ENCODE measurements around the gene OR8B4. TPM values are rescaled to one million over a fixed set of nuclear protein-coding genes. Genes with fewer than 3 reads are reported as not detected.

OR8B4 gene
- total and polyA plus RNA-seq, 2 experiments from 2014 or later, result not detected

GRCh38 chr11:124434699-124435098 is 10.0 kb upstream of the OR8B4 start:
- no peak overlapping the region for H3K4me3 Mint-ChIP-seq
- H3K36me3 ChIP-seq (ENCODE audit: insufficient read depth), result no peaks in the 10 kb centered on the region
- no peak overlapping the region for H3K4me2 ChIP-seq
- 0 out of 3 replicates have a peak, but pooled peaks cover 2% of the 10 kb centered on the region for H3K36me3 Mint-ChIP-seq (ENCODE audit: low read depth)
- peaks cover 3% of the 10 kb centered on the region; the same call in 1 of the 2 replicates for H3K9me2 ChIP-seq (ENCODE audit: insufficient read depth)
- no peak for ATAC-seq
- no peaks in the 10 kb centered on the region for H3K27me3 ChIP-seq (ENCODE audit: insufficient read depth)
- no peaks in the 10 kb centered on the region for H3K4me1 ChIP-seq (ENCODE audit: insufficient read depth)
- no peaks in the 10 kb centered on the region for H3K79me2 ChIP-seq (replicated peaks; ENCODE audit: insufficient read depth)
- H3K27me3 Mint-ChIP-seq (ENCODE audit: insufficient read depth, low read depth, poor library complexity), result peaks cover 1% of the 10 kb centered on the region
- H3K4me3 ChIP-seq, result no peak overlapping the region
- TF ChIP-seq ZNF331 (CRISPR knock-in tag; IDR thresholded peaks at IDR 0.05; ENCODE audit: low read depth) (no peak), ETS1 (IDR thresholded peaks at IDR 0.05) (no peak), NANOG (IDR thresholded peaks at IDR 0.05; ENCODE audit: borderline replicate concordance) (no peak), ZNF114 (CRISPR knock-in tag; IDR thresholded peaks at IDR 0.05) (no peak), STAT1 (IDR thresholded peaks at IDR 0.05; ENCODE audit: unreplicated experiment) (no peak)
- H3K27ac Mint-ChIP-seq, result no peak overlapping the region
- H3K9me3 Mint-ChIP-seq, result peaks cover under 1% of the 10 kb centered on the region; the same call in 1 of the 3 replicates
- no peak overlapping the region for H3K27ac ChIP-seq (ENCODE audit: low read depth)
- no peaks in the 10 kb centered on the region for H3K4me1 Mint-ChIP-seq
- no peak for DNase-seq (ENCODE audit: low spot score)
- H2AFZ ChIP-seq, result no peak overlapping the region
- no peaks in the 10 kb centered on the region for H3F3A ChIP-seq (replicated peaks; ENCODE audit: low read depth)
- H4K20me1 ChIP-seq (replicated peaks; ENCODE audit: insufficient read depth), result no peaks in the 10 kb centered on the region

DNA sequence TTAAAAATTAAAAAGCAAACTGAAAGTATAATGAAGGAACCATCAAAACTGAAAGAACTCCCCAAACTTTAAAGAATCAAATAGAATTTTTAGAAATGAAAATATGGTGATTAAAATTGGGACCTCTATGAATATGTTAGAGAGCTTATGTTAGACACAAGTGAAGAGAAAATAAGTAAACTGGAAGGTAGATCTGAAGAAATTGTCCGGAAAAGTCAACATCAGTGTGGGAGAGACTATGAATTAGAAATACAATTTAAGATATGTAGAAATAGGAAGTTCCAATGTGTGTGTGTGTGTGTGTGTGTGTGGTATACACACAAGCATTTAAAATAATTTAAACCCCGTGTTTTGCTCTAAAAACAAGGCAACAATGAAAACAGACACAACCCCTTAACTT is 4.9 kb upstream of the OR8B4 start:
- H3K27me3 Mint-ChIP-seq (ENCODE audit: insufficient read depth, low read depth, poor library complexity), result no peaks in the 10 kb centered on the region
- H3K27me3 ChIP-seq (ENCODE audit: insufficient read depth), result no peaks in the 10 kb centered on the region
- peaks cover 2% of the 10 kb centered on the region; the same call in 1 of the 2 replicates for H3K9me2 ChIP-seq (ENCODE audit: insufficient read depth)
- H3K4me1 Mint-ChIP-seq, result no peaks in the 10 kb centered on the region
- H4K20me1 ChIP-seq (replicated peaks; ENCODE audit: insufficient read depth), result no peaks in the 10 kb centered on the region
- peaks cover 8% of the 10 kb centered on the region; the same call in 1 of the 3 replicates for H3K36me3 Mint-ChIP-seq (ENCODE audit: low read depth)
- peaks cover 9% of the 10 kb centered on the region; the same call in 2 of the 3 replicates for H3K9me3 Mint-ChIP-seq
- no peak overlapping the region for H3K4me2 ChIP-seq
- H3K27ac Mint-ChIP-seq, result no peak overlapping the region
- H2AFZ ChIP-seq, result no peak overlapping the region
- no peaks in the 10 kb centered on the region for H3K4me1 ChIP-seq (ENCODE audit: insufficient read depth)
- H3K36me3 ChIP-seq (ENCODE audit: insufficient read depth), result no peaks in the 10 kb centered on the region
- no peaks in the 10 kb centered on the region for H3F3A ChIP-seq (replicated peaks; ENCODE audit: low read depth)
- no peaks in the 10 kb centered on the region for H3K79me2 ChIP-seq (replicated peaks; ENCODE audit: insufficient read depth)
- TF ChIP-seq ETS1 (IDR thresholded peaks at IDR 0.05) (no peak), NANOG (IDR thresholded peaks at IDR 0.05; ENCODE audit: borderline replicate concordance) (no peak)
- TF ChIP-seq, protein P1, sequence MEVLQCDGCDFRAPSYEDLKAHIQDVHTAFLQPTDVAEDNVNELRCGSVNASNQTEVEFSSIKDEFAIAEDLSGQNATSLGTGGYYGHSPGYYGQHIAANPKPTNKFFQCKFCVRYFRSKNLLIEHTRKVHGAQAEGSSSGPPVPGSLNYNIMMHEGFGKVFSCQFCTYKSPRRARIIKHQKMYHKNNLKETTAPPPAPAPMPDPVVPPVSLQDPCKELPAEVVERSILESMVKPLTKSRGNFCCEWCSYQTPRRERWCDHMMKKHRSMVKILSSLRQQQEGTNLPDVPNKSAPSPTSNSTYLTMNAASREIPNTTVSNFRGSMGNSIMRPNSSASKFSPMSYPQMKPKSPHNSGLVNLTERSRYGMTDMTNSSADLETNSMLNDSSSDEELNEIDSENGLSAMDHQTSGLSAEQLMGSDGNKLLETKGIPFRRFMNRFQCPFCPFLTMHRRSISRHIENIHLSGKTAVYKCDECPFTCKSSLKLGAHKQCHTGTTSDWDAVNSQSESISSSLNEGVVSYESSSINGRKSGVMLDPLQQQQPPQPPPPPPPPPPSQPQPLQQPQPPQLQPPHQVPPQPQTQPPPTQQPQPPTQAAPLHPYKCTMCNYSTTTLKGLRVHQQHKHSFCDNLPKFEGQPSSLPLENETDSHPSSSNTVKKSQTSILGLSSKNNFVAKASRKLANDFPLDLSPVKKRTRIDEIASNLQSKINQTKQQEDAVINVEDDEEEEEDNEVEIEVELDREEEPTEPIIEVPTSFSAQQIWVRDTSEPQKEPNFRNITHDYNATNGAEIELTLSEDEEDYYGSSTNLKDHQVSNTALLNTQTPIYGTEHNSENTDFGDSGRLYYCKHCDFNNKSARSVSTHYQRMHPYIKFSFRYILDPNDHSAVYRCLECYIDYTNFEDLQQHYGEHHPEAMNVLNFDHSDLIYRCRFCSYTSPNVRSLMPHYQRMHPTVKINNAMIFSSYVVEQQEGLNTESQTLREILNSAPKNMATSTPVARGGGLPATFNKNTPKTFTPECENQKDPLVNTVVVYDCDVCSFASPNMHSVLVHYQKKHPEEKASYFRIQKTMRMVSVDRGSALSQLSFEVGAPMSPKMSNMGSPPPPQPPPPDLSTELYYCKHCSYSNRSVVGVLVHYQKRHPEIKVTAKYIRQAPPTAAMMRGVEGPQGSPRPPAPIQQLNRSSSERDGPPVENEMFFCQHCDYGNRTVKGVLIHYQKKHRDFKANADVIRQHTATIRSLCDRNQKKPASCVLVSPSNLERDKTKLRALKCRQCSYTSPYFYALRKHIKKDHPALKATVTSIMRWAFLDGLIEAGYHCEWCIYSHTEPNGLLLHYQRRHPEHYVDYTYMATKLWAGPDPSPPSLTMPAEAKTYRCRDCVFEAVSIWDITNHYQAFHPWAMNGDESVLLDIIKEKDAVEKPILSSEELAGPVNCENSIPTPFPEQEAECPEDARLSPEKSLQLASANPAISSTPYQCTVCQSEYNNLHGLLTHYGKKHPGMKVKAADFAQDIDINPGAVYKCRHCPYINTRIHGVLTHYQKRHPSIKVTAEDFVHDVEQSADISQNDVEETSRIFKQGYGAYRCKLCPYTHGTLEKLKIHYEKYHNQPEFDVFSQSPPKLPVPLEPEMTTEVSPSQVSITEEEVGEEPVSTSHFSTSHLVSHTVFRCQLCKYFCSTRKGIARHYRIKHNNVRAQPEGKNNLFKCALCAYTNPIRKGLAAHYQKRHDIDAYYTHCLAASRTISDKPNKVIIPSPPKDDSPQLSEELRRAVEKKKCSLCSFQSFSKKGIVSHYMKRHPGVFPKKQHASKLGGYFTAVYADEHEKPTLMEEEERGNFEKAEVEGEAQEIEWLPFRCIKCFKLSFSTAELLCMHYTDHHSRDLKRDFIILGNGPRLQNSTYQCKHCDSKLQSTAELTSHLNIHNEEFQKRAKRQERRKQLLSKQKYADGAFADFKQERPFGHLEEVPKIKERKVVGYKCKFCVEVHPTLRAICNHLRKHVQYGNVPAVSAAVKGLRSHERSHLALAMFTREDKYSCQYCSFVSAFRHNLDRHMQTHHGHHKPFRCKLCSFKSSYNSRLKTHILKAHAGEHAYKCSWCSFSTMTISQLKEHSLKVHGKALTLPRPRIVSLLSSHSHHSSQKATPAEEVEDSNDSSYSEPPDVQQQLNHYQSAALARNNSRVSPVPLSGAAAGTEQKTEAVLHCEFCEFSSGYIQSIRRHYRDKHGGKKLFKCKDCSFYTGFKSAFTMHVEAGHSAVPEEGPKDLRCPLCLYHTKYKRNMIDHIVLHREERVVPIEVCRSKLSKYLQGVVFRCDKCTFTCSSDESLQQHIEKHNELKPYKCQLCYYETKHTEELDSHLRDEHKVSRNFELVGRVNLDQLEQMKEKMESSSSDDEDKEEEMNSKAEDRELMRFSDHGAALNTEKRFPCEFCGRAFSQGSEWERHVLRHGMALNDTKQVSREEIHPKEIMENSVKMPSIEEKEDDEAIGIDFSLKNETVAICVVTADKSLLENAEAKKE (CRISPR knock-in tag; IDR thresholded peaks at IDR 0.05), result no peak
- ATAC-seq, result no peak
- no peak overlapping the region for H3K4me3 ChIP-seq
- no peak overlapping the region for H3K4me3 Mint-ChIP-seq
- no peak overlapping the region for H3K27ac ChIP-seq (ENCODE audit: low read depth)
- DNase-seq (ENCODE audit: low spot score), result no peak
